K562 (cell line): ENCODE measurements around the gene SLC4A1. TPM values are rescaled to one million over a fixed set of nuclear protein-coding genes. Genes with fewer than 3 reads are reported as not detected.

Experiments
- ATAC-seq: fragments of 200-7000 bp; cut with Tn5 transposase; 3 replicates; pipeline ENCODE4 v1.9.1; 2020; ENCODE audit warnings: moderate library complexity
- BruUV-seq: library from RNA; stranded (reverse); fragments of 400-500 nt; replicated peaks from 2 replicates; lab custom pipeline; 2021; lab: Mats Ljungman, UMichigan
- CTCF ChIA-PET: fragments of 300-600 bp; formaldehyde crosslinking; extraction: SDS; loops from one replicate; lab custom pipeline; 2021; ENCODE audit warnings: low intra/inter-chr PET ratio; lab: Yijun Ruan, JAX
- POLR2A ChIA-PET: fragments of 300-600, 350-650 bp; sonication (Branson Sonifier 250); formaldehyde crosslinking; extraction: SDS; loops from one replicate; lab custom pipeline; 2021; ENCODE audit warnings: antibody characterized with exemption, inconsistent platforms; lab: Yijun Ruan, JAX
- DNase-seq, 4 experiments: peaks; one replicate each; pipeline versions ENCODE4 v3.0.0 to v3.0.0-alpha.2; 2011 to 2018; ENCODE audit warnings: low spot score in 3 of 4, mixed read lengths in 3 of 4; ENCODE audit errors: extremely low read depth in 1 of 4
- FAIRE-seq: peaks from 2 replicates; lab custom pipeline; 2011; peaks lifted over from hg19 to GRCh38; lab: Jason Lieb, UNC
- H2AFZ ChIP-seq: 2 replicates; pipeline ENCODE4 v1.6.0; 2011; ENCODE audit warnings: low read depth, low read length, control low read depth, inconsistent platforms
- H3K27ac ChIP-seq: fragments of 200-600 bp; 3 replicates; pipeline ENCODE4 v1.8.0; 2011; ENCODE audit warnings: low read depth, mild to moderate bottlenecking, control low read depth, inconsistent platforms, low read length, moderate library complexity, mixed read lengths; ENCODE audit errors: extremely low read depth
- H3K27me3 ChIP-seq, 2 experiments: fragments of 300-600 bp in 1 of 2; 2 replicates in 1 of 2; 3 replicates in 1 of 2; pipeline versions ENCODE4 v1.6.0 to v1.8.0; 2011; ENCODE audit warnings: inconsistent platforms in 2 of 2, low read length in 2 of 2, mild to moderate bottlenecking in 1 of 2, mixed read lengths in 1 of 2, moderate library complexity in 1 of 2; ENCODE audit not compliant: control insufficient read depth in 2 of 2, insufficient read depth in 2 of 2
- H3K36me3 ChIP-seq: fragments of 300-600 bp; 3 replicates; pipeline ENCODE4 v1.8.0; 2011; ENCODE audit warnings: mild to moderate bottlenecking, low read length, inconsistent platforms; ENCODE audit not compliant: control insufficient read depth, insufficient read depth
- H3K4me1 ChIP-seq, 2 experiments: fragments of 200-600 bp in 1 of 2; replicated peaks in 1 of 2; 2 replicates in 1 of 2; 3 replicates in 1 of 2; pipeline versions ENCODE4 v1.5.1 to v1.8.0; 2011; ENCODE audit warnings: inconsistent platforms in 2 of 2, low read length in 2 of 2, mild to moderate bottlenecking in 1 of 2, mixed read lengths in 1 of 2, moderate library complexity in 1 of 2; ENCODE audit not compliant: control insufficient read depth in 2 of 2, insufficient read depth in 2 of 2
- H3K4me2 ChIP-seq: 2 replicates; pipeline ENCODE4 v1.6.1; 2011; ENCODE audit warnings: low read length, control low read depth, inconsistent platforms, mixed read lengths; ENCODE audit not compliant: insufficient read depth
- H3K4me3 ChIP-seq: fragments of 200-600 bp; sonication (generic), shearing (Covaris generic); 2 replicates; pipeline ENCODE4 v1.5.1; 2016; ENCODE audit warnings: control low read depth, inconsistent platforms
- H3K79me2 ChIP-seq: fragments of 200-600 bp; 3 replicates; pipeline ENCODE4 v1.8.0; 2011; ENCODE audit warnings: low read length, inconsistent platforms; ENCODE audit not compliant: control insufficient read depth, insufficient read depth
- H3K9ac ChIP-seq, 2 experiments: 2 replicates each; pipeline versions ENCODE4 v1.6.0 to v1.6.1; 2011; ENCODE audit warnings: low read depth in 2 of 2, low read length in 2 of 2, control low read depth in 1 of 2, inconsistent platforms in 1 of 2, mild to moderate bottlenecking in 1 of 2, mixed read lengths in 1 of 2; ENCODE audit not compliant: insufficient read depth in 1 of 2
- H3K9me1 ChIP-seq: one replicate; pipeline ENCODE4 v1.6.0; 2011; ENCODE audit warnings: inconsistent platforms, mild to moderate bottlenecking, low read length, moderate library complexity; ENCODE audit not compliant: control insufficient read depth, insufficient read depth
- H3K9me3 ChIP-seq: replicated peaks from 2 replicates; pipeline ENCODE4 v1.5.1; 2011; ENCODE audit warnings: low read depth, low read length, inconsistent platforms; ENCODE audit not compliant: control insufficient read depth, insufficient read depth
- H4K20me1 ChIP-seq: replicated peaks from 2 replicates; pipeline ENCODE4 v1.6.1; 2011; ENCODE audit warnings: low read length, inconsistent platforms, mixed read lengths; ENCODE audit not compliant: control insufficient read depth, insufficient read depth
- ILF3 ChIP-seq: fragments of 450-650 bp; IDR thresholded peaks from 2 replicates; pipeline ENCODE4 v1.6.1; 2018; ENCODE audit warnings: antibody characterized with exemption, mild to moderate bottlenecking, moderate library complexity, borderline replicate concordance
- NCOR1 ChIP-seq: fragments of 450-650 bp; IDR thresholded peaks from 2 replicates; pipeline ENCODE4 v1.6.1; 2016; ENCODE audit warnings: mild to moderate bottlenecking, moderate library complexity
- NFIC ChIP-seq: fragments of 450-650 bp; IDR thresholded peaks from 2 replicates; pipeline ENCODE4 v1.6.1; 2017; ENCODE audit warnings: mild to moderate bottlenecking, inconsistent platforms
- ZBTB1 ChIP-seq: sonication (generic); formaldehyde crosslinking; IDR thresholded peaks from 2 replicates; pipeline ENCODE4 v1.8.1; 2023; ENCODE audit warnings: missing genetic modification reagents, low read depth, mild to moderate bottlenecking, borderline replicate concordance
- ZFP36 ChIP-seq: fragments of 150-350 bp; IDR thresholded peaks from 2 replicates; pipeline ENCODE4 v1.6.1; 2018; ENCODE audit warnings: low read length, low read depth; ENCODE audit not compliant: partially characterized antibody
- ZNF217 ChIP-seq: sonication (generic); formaldehyde crosslinking; IDR thresholded peaks from 2 replicates; pipeline ENCODE4 v1.8.0; 2022; ENCODE audit warnings: mild to moderate bottlenecking, missing genetic modification reagents
- whole genome bisulfite sequencing: fragments of 100-300 bp; shearing (Covaris generic); methylation state at CpG from one replicate; pipeline ENCODE4 v1.1.6; 2016; ENCODE audit warnings: low coverage, mixed read lengths; ENCODE audit not compliant: insufficient coverage; ENCODE audit errors: missing lambda C conversion rate; 5-methylcytosine and 5-hydroxymethylcytosine counted together
- in situ Hi-C: fragments of 300-500 bp; cut with MboI; formaldehyde crosslinking; loops from 4 replicates; pipeline ENCODE4 v1.15.0; 2018; ENCODE audit warnings: inconsistent platforms, mixed read lengths
- intact Hi-C: fragments of 100-400 bp; cut with micrococcal nuclease; formaldehyde crosslinking; loops from 2 replicates; pipeline ENCODE4 v1.14.2; 2022
- polyA plus RNA-seq, 8 experiments: library from polyadenylated mRNA; depleted of rRNA in 4 of 8; stranded (reverse) in 5 of 8; unstranded in 3 of 8; fragments of >200 nt; fragmentation: Nextera tagmentation in 2 of 8; fragmentation: Illumina TruSeq in 1 of 8; extraction: Ambion mirVana in 2 of 8; extraction: Trizol in 1 of 8; gene quantifications; 2 replicates each; pipeline versions ENCODE4 v1.2.1 to v1.2.3, GENCODE V29; 2011 to 2014; ENCODE audit warnings: inconsistent platforms in 1 of 8, missing spikeins in 1 of 8
- total RNA-seq, 7 experiments: library from RNA; depleted of rRNA in 6 of 7; stranded (reverse); fragments of >200 nt in 6 of 7; fragmentation: Illumina TruSeq in 2 of 7; extraction: Trizol in 2 of 7; gene quantifications; 2 replicates each; pipeline versions ENCODE4 v1.2.1 to v1.2.3, GENCODE V29; 2011 to 2021; ENCODE audit warnings: low replicate concordance in 1 of 7

The SLC4A1 gene
- total and polyA plus RNA-seq, 9 of the 15 experiments (the other 6 are each of a cell fraction or from before 2014, with no cell fraction given) = 0.14 to 1.00 (median 0.53) TPM

DNA sequence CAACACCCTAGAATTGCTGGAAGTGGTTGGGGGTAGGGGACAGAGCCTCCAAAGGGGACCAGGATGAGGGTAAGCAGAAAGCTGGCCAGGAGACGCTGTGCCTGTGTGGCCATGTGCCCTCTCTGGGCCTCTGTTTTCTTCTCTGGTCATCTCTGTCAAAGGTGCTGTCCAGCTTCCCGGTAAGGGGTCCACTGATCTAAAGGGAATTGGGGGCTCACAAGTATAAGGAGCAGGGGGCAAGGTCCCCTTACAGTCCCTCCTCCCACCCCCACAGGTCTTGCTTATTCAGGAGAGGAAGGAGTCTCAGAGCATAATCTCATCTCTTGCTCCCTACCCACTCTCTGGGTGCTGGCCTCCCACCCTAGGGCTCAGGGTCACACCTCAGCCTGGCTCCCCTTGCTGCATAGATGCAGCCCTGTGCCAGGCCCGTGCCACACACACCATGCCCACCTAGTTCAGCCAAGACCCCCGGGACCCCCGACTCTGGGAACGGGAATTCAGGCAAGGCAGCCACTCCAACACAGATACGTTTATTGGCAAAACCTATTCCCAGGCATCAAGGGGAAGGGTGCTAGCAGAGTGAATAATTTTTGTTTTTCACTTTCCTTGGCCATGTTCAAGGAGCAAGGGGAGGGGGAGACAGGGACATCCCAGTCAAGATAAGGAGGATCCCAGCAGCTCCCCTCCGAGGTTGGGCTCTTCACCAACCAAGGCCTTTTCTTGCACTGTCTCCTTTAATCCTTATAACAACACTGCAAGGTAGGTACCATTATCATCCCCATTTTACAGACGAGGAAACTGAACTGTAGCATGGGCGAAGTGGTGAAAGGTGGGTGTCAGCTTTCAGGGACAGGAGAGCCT lies 19.8 kb downstream of the SLC4A1 start (continued):
- no peak for TF ChIP-seq ZNF217

DNA sequence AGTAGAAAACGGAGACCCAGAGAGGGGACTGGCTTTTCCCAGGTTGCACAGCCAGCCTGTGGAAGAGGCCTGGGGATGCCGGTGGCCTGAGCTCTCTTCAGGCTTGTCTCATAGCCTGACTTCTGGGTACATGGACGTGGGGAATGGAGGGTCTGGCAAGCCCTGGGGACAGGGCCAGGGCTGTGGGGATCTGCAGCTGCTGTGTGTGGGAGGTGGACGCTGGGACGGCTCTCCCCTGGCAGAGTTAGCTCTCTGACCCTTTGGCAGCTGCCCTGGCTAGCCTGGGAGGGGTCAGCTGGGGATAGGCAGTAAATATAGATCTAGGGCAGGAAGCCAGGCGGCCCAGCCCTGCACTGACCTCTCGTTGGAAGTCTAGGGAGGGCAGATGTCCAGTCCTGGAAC lies 20.5 kb downstream of the SLC4A1 start:
- Histone ChIP-seq H3K4me3 (no peak overlapping the region), H3K27ac (no peak overlapping the region), H3K36me3 (no peaks in the 10 kb centered on the region), H3K9me1 (no peaks in the 10 kb centered on the region), H3K79me2 (no peaks in the 10 kb centered on the region), H4K20me1 (peaks cover 4% of the 10 kb centered on the region; the same call in 1 of the 2 replicates), H3K9ac (peak overlapping the region in 1 of 2 experiments; percentile 53; a peak in 2 of 4 replicates), H2AFZ (no peak overlapping the region), H3K27me3 (peaks cover 0 to 2% of the 10 kb centered on the region in 2 experiments; a peak in 1 of 5 replicates), H3K4me2 (no peak overlapping the region), H3K4me1 (peaks cover 25 to 38% of the 10 kb centered on the region in 2 experiments; a peak in 4 of 5 replicates), H3K9me3 (no peaks in the 10 kb centered on the region)
- TF ChIP-seq ZFP36 = peak; percentile 37
- TF ChIP-seq ZBTB1 = no peak
- 0 out of 2 replicates have a peak, but pooled peaks have one; percentile 12 for TF ChIP-seq NCOR1
- no peak for TF ChIP-seq ILF3
- 0 out of 2 replicates have a peak, but pooled peaks have one; percentile 9 for TF ChIP-seq NFIC
- ATAC-seq (no peak; the same call in 1 of the 3 replicates), DNase-seq (no peak), FAIRE-seq (no peak)
- WGBS = 27% methylated on average over 7 of the region's 7 CpGs
- CTCF ChIA-PET = no interaction called here
- no TSS peak for BruUV-seq
- intact Hi-C loops = loop anchor here (2.0 kb wide), 1 partner anchor 27 kb away; no protein-coding TSS in a partner anchor
- POLR2A ChIA-PET = interaction anchor here (0.6 to 2.7 kb wide), 4 partner anchors 12 to 289 kb away, joined by 3 to 8 read pairs (median 4); no protein-coding TSS in a partner anchor
- in situ Hi-C loops = no loop called here
